ENCODE data around the gene RIC8B.

GRCh38 chr12:106841510-106842302 lies 67.2 kb downstream of the RIC8B start:
- peak; percentile 75 for TF ChIP-seq CTCF (IDR thresholded peaks at IDR 0.05; ENCODE audit: low read depth, low read length, poor library complexity, severe bottlenecking)
- TF ChIP-seq EZH2phosphoT487 (IDR thresholded peaks at IDR 0.05; ENCODE audit: borderline replicate concordance, low read length) = no peak
